CD4-positive, alpha-beta T cell treated with Interleukin-17A for 1 hour (primary cell): ENCODE measurements around the gene CPLANE2.
"Not testable (repeated sequence)": the region's sequence is repeated elsewhere in the genome, so short reads cannot be mapped to it uniquely, and the experiment has no call there.

Source experiments
- DNase-seq: peaks from one replicate; pipeline ENCODE4 v3.0.0-alpha.2; 2020

CPLANE2 gene

GRCh38 chr1:16236511-16237342 lies at the start of gene CPLANE2:
Gene CPLANE2 (minus strand): TSS chr1:16237183. CDS start chr1:16236742, 441 bp downstream.
- peak; percentile 95 for DNase-seq

GRCh38 chr1:16286122-16286521 lies 49.1 kb upstream of the CPLANE2 start:
- no peak for DNase-seq

GRCh38 chr1:16281765-16282164 lies 44.8 kb upstream of the CPLANE2 start:
- DNase-seq, result no peak

GRCh38 chr1:16279186-16279585 lies 42.2 kb upstream of the CPLANE2 start:
- DNase-seq, result no peak

GRCh38 chr1:16276302-16277030 lies 39.5 kb upstream of the CPLANE2 start:
- no peak for DNase-seq

GRCh38 chr1:16275591-16275990 lies 38.6 kb upstream of the CPLANE2 start:
- DNase-seq, result no peak

GRCh38 chr1:16267690-16268180 lies 30.8 kb upstream of the CPLANE2 start:
- DNase-seq, result no peak

GRCh38 chr1:16266411-16267118 lies 29.6 kb upstream of the CPLANE2 start:
- DNase-seq, result no peak

GRCh38 chr1:16262067-16262466 lies 25.1 kb upstream of the CPLANE2 start:
- DNase-seq, result no peak

- DNase-seq, result no peak
Measured at GRCh38 chr1:16260814-16261213, 23.8 kb upstream of the CPLANE2 start.

- no peak for DNase-seq
Measured at GRCh38 chr1:16258591-16259135, 21.7 kb upstream of the CPLANE2 start.

GRCh38 chr1:16257968-16258367 lies 21.0 kb upstream of the CPLANE2 start:
- no peak for DNase-seq

- DNase-seq, result not testable (repeated sequence)
Measured at GRCh38 chr1:16257556-16257955, 20.6 kb upstream of the CPLANE2 start.

- no peak for DNase-seq
Measured at GRCh38 chr1:16256478-16256877, 19.5 kb upstream of the CPLANE2 start.

GRCh38 chr1:16254263-16254928 lies 17.4 kb upstream of the CPLANE2 start:
- no peak for DNase-seq

GRCh38 chr1:16253332-16253922 lies 16.4 kb upstream of the CPLANE2 start:
- no peak for DNase-seq

GRCh38 chr1:16252912-16253311 lies 15.9 kb upstream of the CPLANE2 start:
- DNase-seq, result no peak

- DNase-seq, result no peak
Measured at GRCh38 chr1:16251381-16251780, 14.4 kb upstream of the CPLANE2 start.

GRCh38 chr1:16250524-16251251 lies 13.7 kb upstream of the CPLANE2 start:
- no peak for DNase-seq

GRCh38 chr1:16249596-16250241 lies 12.7 kb upstream of the CPLANE2 start:
- DNase-seq, result no peak
